Gastrocnemius medialis (tissue), 4 donors: ENCODE measurements around the gene ASAP2. TPM values are rescaled to one million over a fixed set of nuclear protein-coding genes. Genes with fewer than 3 reads are reported as not detected.

Experiments used
- ATAC-seq, 2 donors: fragments of 150-250 bp; one replicate each; pipeline ENCODE4 v1.9.1; 2016
- DNase-seq, 2 donors: peaks; one replicate each; pipeline ENCODE4 v3.0.0-alpha.2; 2019
- H3K27ac ChIP-seq, 4 donors: fragments of 200-600 bp; sonication (generic); 1 replicate in 1 of 4; 2 replicates in 3 of 4; pipeline ENCODE4 v1.5.1; 2016 to 2018; ENCODE audit warnings: mild to moderate bottlenecking in 2 of 4, moderate library complexity in 1 of 4
- H3K27me3 ChIP-seq, 3 donors: fragments of 200-600 bp; sonication (generic) in 2 of 3; 1 replicate in 1 of 3; 2 replicates in 2 of 3; pipeline versions ENCODE4 v1.5.1 to v1.6.0; 2016 to 2019; ENCODE audit warnings: mild to moderate bottlenecking in 1 of 3, moderate library complexity in 1 of 3
- H3K36me3 ChIP-seq, 2 donors: fragments of 200-600 bp; sonication (generic) in 1 of 2; one replicate each; pipeline ENCODE4 v1.5.1; 2017 to 2018
- H3K4me1 ChIP-seq, 2 donors: fragments of 200-600 bp; sonication (generic) in 1 of 2; one replicate each; pipeline ENCODE4 v1.5.1; 2016 to 2017; ENCODE audit warnings: mild to moderate bottlenecking in 2 of 2
- H3K4me3 ChIP-seq, 4 donors: fragments of 200-600 bp; sonication (generic) in 3 of 4; 1 replicate in 1 of 4; 2 replicates in 3 of 4; pipeline ENCODE4 v1.5.1; 2016 to 2019; ENCODE audit warnings: mild to moderate bottlenecking in 2 of 4
- H3K9me3 ChIP-seq, 3 donors: fragments of 200-600 bp; sonication (generic) in 2 of 3; 1 replicate in 1 of 3; 2 replicates in 2 of 3; pipeline ENCODE4 v1.5.1; 2016 to 2019
- CTCF ChIP-seq, 5 experiments: fragments of 450-650 bp in 3 of 5; fragments of 200-600 bp in 2 of 5; sonication (generic) in 2 of 5; IDR thresholded peaks in 4 of 5; conservative IDR thresholded peaks in 1 of 5; 1 replicate in 4 of 5; 2 replicates in 1 of 5; pipeline ENCODE4 v1.5.1; 2016 to 2019; ENCODE audit warnings: antibody characterized with exemption in 5 of 5, mild to moderate bottlenecking in 3 of 5, moderate library complexity in 3 of 5
- POLR2A ChIP-seq, 2 donors: fragments of 450-650 bp; IDR thresholded peaks; one replicate each; pipeline ENCODE4 v1.6.1; 2017; ENCODE audit warnings: antibody characterized with exemption in 2 of 2, mild to moderate bottlenecking in 2 of 2, moderate library complexity in 2 of 2
- in situ Hi-C, 4 donors: fragments of 200-750 bp; cut with MboI; loops; one replicate each; pipeline versions ENCODE4 v1.15.0 to v1.8.0; 2017; ENCODE audit warnings: low sequenced_read_pairs in 4 of 4
- intact Hi-C: fragments of 100-400 bp; cut with DNase I; formaldehyde crosslinking; loops from one replicate; pipeline ENCODE4 v1.15.1; 2023; ENCODE audit warnings: low total_unique reads
- total RNA-seq, 4 donors: library from RNA; depleted of rRNA; stranded (reverse); fragments of >200 nt; gene quantifications; one replicate each; pipeline versions ENCODE4 v1.1.0 to v1.2.3, GENCODE V29; 2016

The ASAP2 gene
- total RNA-seq, 4 donors from 2014 or later, result 1.9 to 4.0 (median 3.4) TPM

- Histone ChIP-seq H3K27me3 (peaks cover 0 to 8% (median 3%) of the 10 kb centered on the region in 3 donors), H3K27ac (peak overlapping the region; percentile 62 to 81 (median 74)), H3K4me1 (peaks cover 13 to 38% of the 10 kb centered on the region in 2 donors), H3K9me3 (no peaks in the 10 kb centered on the region), H3K4me3 (peak overlapping the region; percentile 52 to 71 (median 67)), H3K36me3 (no peaks in the 10 kb centered on the region)
- ATAC-seq, result no peak
- DNase-seq, result no peak
- intact Hi-C loops (loop anchor here (2.0 to 10.0 kb wide), 5 partner anchors 50 to 215 kb away; partner anchors contain the start of genes CPSF3, ITGB1BP1 and MBOAT2), in situ Hi-C loops (loop anchor here in 2 of 4 donors (10.0 kb wide), 1 partner anchor 127 kb away; no protein-coding TSS in a partner anchor)
- no peak for TF ChIP-seq CTCF (IDR thresholded peaks at IDR 0.05 in 4 of 5, conservative IDR thresholded peaks at IDR 0.05 in 1 of 5)
- TF ChIP-seq POLR2A (IDR thresholded peaks at IDR 0.05), result no peak
Measured at GRCh38 chr2:9207641-9208311, 1.2 kb downstream of the ASAP2 start.

- peaks cover 18 to 46% of the 10 kb centered on the region in 2 donors for H3K4me1 ChIP-seq
- intact Hi-C loops, result loop anchor here (5.0 to 10.0 kb wide), 3 partner anchors 48 to 213 kb away; partner anchors contain the start of genes CPSF3, ITGB1BP1 and MBOAT2
- no peak for TF ChIP-seq CTCF (IDR thresholded peaks at IDR 0.05 in 4 of 5, conservative IDR thresholded peaks at IDR 0.05 in 1 of 5)
- TF ChIP-seq POLR2A (IDR thresholded peaks at IDR 0.05), result no peak
- DNase-seq (no peak), ATAC-seq (no peak)
- in situ Hi-C loops, result loop anchor here in 2 of 4 donors (10.0 kb wide), 1 partner anchor 126 kb away; no protein-coding TSS in a partner anchor
- H3K36me3 ChIP-seq, result no peaks in the 10 kb centered on the region
- H3K4me3 ChIP-seq, result peak overlapping the region in 1 of 4 donors; percentile 71
- H3K27ac ChIP-seq, result peak overlapping the region in 1 of 4 donors; percentile 76
- H3K9me3 ChIP-seq, result no peaks in the 10 kb centered on the region
- H3K27me3 ChIP-seq, result peaks cover 0 to 8% (median 3%) of the 10 kb centered on the region in 3 donors
Measured at GRCh38 chr2:9208875-9209274, 2.3 kb downstream of the ASAP2 start.

- DNase-seq, result no peak
- intact Hi-C loops (no loop called here), in situ Hi-C loops (no loop called here)
- no peak for TF ChIP-seq POLR2A (IDR thresholded peaks at IDR 0.05)
- Histone ChIP-seq H3K27me3 (peaks cover 0 to 8% (median 3%) of the 10 kb centered on the region in 3 donors), H3K4me1 (peaks cover 18 to 46% of the 10 kb centered on the region in 2 donors), H3K27ac (peak overlapping the region in 3 of 4 donors; percentile 23 to 55 (median 38)), H3K9me3 (no peaks in the 10 kb centered on the region), H3K36me3 (no peaks in the 10 kb centered on the region), H3K4me3 (no peak overlapping the region)
- no peak for ATAC-seq
Measured at GRCh38 chr2:9210030-9210429, 3.4 kb downstream of the ASAP2 start.

GRCh38 chr2:9211496-9211895 is 4.9 kb downstream of the ASAP2 start:
- H3K27ac ChIP-seq, result peak overlapping the region; percentile 2 to 71 (median 52)
- no peaks in the 10 kb centered on the region for H3K36me3 ChIP-seq
- H3K27me3 ChIP-seq, result peaks cover 0 to 8% (median 3%) of the 10 kb centered on the region in 3 donors
- H3K4me1 ChIP-seq, result peaks cover 18 to 38% of the 10 kb centered on the region in 2 donors
- H3K4me3 ChIP-seq, result no peak overlapping the region
- peak in 1 of 2 donors; percentile 22 for ATAC-seq
- no peak for DNase-seq
- TF ChIP-seq POLR2A (IDR thresholded peaks at IDR 0.05), result no peak
- TF ChIP-seq CTCF (IDR thresholded peaks at IDR 0.05 in 4 of 5, conservative IDR thresholded peaks at IDR 0.05 in 1 of 5), result no peak
- no peaks in the 10 kb centered on the region for H3K9me3 ChIP-seq
- intact Hi-C loops, result no loop called here
- in situ Hi-C loops, result no loop called here

GRCh38 chr2:9212010-9212635 is 5.5 kb downstream of the ASAP2 start:
- in situ Hi-C loops (no loop called here), intact Hi-C loops (no loop called here)
- H3K4me3 ChIP-seq, result no peak overlapping the region
- no peaks in the 10 kb centered on the region for H3K9me3 ChIP-seq
- H3K36me3 ChIP-seq, result no peaks in the 10 kb centered on the region
- H3K27me3 ChIP-seq, result peaks cover 0 to 8% (median 3%) of the 10 kb centered on the region in 3 donors
- peaks cover 18 to 38% of the 10 kb centered on the region in 2 donors for H3K4me1 ChIP-seq
- H3K27ac ChIP-seq, result peak overlapping the region; percentile 2 to 71 (median 52)
- no peak for DNase-seq
- ATAC-seq, result no peak
- TF ChIP-seq CTCF (IDR thresholded peaks at IDR 0.05 in 4 of 5, conservative IDR thresholded peaks at IDR 0.05 in 1 of 5) (no peak), POLR2A (IDR thresholded peaks at IDR 0.05) (no peak)
